Astrocyte of the hippocampus (primary cell): ENCODE results near the gene GADD45G.
A peak's percentile ranks its signal among the peaks of the same experiment; 100 is the strongest.

Source experiments
- DNase-seq: peaks from one replicate; pipeline ENCODE4 v3.0.0; 2011; ENCODE audit warnings: low read depth, low spot score

GADD45G gene, protein sequence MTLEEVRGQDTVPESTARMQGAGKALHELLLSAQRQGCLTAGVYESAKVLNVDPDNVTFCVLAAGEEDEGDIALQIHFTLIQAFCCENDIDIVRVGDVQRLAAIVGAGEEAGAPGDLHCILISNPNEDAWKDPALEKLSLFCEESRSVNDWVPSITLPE

GRCh38 chr9:89604729-89605464, at the start of gene GADD45G:
GADD45G (plus strand) TSS chr9:89605012; CDS start chr9:89605122, 110 bp downstream.
- DNase-seq: peak; percentile 91

- no peak for DNase-seq
These were observed 49.8 kb upstream of the GADD45G start for GRCh38 chr9:89555036-89555415.

GRCh38 chr9:89555451-89556375, 49.1 kb upstream of the GADD45G start:
- no peak for DNase-seq

- no peak for DNase-seq
These were observed 46.5 kb upstream of the GADD45G start for GRCh38 chr9:89558196-89558899.

DNA sequence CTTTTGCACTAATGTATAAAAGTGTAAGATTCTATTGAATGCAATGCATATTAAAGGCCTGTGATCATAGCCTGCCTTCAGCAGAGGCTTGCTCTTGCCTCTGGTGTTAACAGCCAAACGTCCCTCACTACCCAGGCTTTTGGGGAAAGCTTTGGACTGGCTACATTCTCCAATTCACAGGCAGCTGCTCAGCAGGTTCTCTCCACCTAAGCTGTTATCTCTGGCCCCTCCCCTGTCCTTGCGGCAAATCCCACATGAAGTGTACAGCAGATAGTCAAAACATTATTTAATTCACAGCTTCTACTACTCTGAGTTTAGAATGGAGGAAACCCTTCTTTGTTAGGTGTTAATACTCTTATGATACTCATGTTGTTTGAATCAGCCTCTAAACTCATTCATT, 45.9 kb upstream of the GADD45G start:
- no peak for DNase-seq

DNA sequence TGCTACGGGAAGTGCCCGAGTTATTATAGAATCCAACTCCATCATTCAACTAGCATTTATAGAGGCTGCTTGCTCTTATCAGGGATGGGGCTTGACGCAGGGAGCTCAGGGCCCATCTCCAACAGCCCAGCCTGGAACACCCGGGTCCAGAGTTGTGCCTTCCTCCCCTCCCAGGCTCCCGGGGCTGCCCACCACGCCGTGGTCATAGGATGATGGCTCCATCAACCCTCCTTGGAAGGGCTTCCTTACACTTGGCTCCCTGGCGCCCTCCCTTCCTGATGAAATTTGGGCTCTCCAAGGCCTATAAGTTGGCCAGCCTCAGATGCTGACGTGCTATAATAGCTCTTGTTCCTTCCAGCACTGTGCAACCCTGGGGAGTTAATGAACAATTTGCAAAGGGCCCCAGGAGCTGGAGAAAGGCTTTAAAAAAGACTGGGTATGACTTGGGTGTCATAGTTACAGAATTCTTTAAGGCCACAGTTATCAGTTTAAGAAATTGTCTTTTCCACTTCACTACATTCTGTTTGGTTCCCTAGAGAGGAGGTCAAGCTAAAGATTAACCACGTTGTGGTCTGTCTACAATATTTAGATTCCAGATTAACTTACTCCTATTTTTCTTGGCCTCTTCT, 42.5 kb upstream of the GADD45G start:
- peak; percentile 14 for DNase-seq

DNA sequence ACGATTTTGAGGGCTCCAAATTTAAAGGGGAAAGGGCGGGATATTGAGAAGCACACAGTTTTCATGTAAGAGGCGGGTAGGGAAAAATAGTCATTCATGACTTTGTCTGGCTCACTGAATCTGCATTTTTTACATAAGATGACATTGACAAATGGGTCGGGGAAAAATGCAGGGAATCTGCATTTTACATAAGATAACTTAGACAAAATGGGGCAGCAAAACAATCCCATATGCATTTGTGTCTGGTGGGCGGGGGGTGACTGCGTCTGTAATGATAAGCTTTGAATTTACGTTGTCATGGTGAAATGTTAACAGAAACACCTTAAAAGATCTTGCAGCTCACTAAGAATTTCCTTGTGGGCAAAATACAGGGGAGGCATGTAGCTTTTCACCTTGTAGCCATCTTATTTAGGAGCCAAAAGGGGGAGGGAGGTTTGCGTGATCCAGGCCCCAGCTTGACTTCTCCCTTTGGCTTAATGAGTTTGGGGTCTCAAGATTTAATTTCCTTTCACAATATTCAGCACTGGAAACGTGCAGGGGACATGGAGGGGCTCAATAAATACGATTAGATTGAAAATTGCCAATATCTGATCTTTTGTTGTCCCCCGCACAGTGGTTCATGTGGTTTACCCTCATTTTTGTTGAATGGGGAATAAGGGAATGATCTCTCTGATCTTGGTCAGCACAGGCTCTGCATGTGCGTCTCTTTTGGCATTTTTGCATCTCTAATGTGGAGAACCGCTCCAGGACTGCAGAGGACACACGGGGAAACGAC, 41.1 kb upstream of the GADD45G start:
- no peak for DNase-seq

GRCh38 chr9:89564346-89564878, 40.4 kb upstream of the GADD45G start:
- DNase-seq: peak; percentile 30

- DNase-seq: no peak
These were observed 37.2 kb upstream of the GADD45G start for GRCh38 chr9:89567649-89568048.

GRCh38 chr9:89574309-89574708, 30.5 kb upstream of the GADD45G start:
- no peak for DNase-seq

DNA sequence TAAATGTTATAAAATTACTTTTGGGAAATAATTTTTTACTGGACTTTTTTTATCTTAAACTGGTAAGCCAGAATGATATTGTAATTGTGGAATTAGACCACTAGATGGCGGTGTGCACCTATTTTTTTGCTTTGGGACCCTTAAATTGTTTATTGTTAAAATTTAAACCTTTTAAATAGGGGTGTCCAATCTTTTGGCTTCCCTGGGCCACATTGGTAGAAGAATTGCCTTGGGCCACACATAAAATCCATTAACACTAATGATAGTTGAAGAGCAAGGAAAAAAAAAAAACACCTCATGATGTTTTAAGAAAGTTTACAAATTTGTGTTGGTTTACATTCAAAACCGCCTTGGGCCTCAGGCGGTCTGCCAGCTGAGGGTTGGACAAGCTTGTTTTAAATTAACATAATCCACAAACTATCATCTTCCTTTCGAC, 28.4 kb upstream of the GADD45G start:
- peak; percentile 45 for DNase-seq

- no peak for DNase-seq
These were observed 27.4 kb upstream of the GADD45G start for GRCh38 chr9:89577363-89577762.

DNA sequence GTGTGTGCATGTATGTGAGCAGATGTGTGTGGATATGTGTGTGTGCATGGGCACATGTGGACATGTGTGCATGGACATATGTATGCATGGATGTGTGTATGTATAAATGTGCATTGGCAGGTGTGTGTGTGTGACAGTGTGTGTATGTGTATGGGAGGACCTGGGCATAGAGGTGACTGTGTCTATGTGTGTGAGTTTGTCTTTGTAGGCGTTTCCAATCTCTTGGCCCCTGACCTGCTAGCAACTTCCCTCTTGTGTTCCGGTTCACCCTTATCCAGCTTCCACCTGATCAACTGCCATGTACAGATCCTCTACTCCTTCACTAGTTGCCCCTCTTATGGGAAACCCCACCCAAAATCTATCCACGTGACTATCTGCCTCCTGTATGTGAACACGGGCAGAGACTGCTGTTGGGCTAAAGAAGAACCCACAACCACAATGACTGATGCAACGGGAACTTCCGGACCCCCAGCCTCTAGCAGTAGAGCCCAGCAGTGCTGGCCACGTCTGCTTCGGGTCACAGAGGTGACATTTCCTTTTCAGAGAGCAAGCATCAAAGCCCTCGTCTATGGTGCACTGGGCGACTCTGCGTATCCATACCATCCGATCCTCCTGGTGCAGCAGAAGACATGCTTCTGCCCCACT, 24.9 kb upstream of the GADD45G start:
- DNase-seq: no peak

DNA sequence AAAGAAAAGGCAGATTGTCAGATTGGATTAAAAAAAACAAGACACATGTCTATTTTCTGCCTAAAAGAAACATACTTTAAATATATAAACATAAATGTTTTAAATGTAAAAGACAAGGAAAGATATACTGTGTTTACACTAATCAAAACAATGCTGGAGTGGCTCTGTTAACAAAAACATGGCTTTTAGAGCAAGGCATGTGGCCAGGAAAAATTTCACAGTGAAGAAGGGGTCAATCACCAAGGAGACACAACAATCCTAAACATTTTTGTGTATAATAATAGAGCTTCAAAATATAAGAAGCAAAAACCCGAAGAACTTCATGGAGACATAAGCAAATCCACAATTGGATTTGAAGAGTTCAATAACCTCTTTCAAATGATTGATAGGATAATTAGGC, 18.5 kb upstream of the GADD45G start:
- DNase-seq: no peak

DNA sequence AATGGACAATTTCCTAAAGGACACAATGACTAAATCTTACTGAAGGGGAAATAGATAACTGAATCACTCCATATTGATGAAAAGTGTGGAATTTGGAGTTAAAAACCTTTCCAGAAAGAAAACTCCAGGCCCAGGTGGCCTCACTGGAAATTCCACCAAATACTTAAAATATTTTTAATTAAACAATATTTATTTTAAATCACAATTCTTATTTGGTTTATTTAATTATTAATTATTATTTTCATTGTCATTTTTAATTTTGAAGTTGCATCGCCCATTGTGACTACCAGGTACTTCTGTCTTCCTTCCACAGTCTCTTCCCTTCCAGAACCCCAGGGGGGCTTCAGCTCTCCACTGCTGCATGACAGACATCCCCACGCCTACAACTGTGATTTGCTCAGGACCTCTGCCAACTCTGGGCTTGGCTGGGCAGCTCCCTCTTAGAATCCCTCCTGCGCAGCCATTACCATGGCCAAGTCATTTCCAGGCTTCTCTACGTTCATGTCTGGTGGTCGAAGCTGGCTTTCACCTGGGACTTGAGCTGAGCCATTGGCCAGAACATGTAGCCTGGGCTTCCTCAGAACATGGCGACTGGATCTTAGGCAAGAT, 16.4 kb upstream of the GADD45G start:
- no peak for DNase-seq

GRCh38 chr9:89590415-89590814, 14.4 kb upstream of the GADD45G start:
- no peak for DNase-seq

DNA sequence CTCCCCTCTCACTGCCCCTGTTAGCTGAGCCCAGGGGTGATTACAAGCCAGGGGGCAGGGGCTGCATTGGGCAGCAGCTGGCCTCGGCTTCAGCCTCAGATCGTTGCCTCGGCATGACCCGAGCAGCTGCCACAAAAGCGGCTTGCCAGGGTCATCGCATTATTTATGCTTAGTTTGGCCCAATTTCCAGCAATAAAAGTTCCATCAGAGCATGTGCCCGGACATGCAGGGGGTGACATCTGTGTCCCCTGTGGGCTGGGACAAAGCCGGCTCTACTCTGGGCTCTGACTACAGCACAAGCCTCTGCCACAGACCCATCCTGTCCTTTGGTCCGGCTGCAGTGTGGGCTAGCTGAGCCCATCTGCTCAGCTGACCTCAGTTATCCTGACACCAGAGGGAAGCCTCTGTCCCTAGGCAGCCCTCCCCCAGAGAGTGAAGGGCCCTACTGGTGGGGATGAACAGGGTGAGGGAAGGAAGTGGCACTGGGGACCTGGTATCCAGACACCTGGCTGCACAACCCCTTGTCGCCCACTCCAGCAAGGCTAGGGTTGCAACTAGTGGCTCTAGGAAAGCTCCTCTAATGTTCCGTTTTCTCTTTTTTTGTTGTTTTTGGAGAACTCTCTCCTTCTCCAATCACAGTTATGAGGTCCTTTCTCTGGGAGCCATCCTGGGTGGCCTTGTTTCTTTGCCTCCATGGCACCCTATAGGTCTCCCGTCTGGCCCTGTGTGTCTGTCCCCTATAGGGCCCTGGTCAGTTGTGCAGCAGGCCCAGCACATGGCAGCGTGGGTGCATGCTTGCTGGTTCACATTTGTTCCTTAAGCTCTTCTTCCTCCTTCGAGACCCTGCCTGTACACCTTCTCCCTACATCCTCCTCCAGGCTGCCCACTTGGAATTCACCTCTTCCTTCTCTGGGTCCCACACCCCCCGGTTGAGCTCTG, 13.3 kb upstream of the GADD45G start:
- DNase-seq: no peak

DNA sequence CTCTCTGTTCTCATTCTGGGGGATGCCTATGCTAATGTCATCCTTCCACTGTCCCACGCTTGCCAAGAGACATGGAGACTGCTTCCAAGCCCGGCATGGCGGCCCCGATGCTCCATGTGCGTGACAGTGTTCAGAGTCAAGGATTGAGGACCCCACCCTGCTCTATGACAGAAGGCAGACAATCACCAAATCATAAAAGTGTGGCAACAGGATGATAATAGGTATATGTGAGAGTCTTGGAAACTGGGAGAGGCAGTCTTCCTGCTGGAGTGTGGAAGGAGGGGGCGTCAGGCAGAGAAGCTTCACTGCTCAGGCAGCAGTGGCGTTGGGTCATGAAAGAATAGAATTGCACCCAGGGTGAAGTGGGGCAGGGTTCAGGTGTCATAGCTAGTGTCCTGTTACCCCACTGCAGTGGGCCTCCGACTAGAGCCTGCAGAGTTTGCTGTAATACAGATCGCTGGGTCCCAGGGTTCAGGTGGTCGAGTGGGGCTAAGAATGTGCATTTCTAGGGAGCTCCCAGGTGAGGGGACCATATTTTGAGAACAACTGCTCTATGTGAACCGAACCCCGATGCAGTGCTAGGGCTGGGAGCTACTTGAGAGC, 12.5 kb upstream of the GADD45G start:
- no peak for DNase-seq
